Measurements from ENCODE around the gene RYR2.

Gene RYR2

DNA sequence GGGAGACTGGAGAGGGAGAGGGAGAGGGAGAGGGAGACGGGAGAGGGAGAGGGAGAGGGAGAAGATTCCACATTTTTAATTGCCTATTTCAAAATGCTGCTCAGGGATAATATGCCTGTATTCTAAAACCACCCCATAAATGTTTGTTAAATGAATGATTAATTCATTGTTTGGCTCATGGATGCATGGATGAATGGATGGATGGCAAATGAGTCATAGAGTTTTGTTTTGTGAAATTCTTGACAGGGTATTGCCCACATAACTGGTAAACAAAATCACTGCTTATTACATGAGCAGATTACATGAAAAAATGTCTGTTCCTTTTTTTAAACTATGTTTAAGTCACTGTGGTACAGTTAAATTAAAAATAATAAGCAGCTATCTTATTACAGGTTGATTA is 628.3 kb downstream of the RYR2 start:
- DNase-seq (ENCODE audit: low read depth in 2 of 2): no peak

DNA sequence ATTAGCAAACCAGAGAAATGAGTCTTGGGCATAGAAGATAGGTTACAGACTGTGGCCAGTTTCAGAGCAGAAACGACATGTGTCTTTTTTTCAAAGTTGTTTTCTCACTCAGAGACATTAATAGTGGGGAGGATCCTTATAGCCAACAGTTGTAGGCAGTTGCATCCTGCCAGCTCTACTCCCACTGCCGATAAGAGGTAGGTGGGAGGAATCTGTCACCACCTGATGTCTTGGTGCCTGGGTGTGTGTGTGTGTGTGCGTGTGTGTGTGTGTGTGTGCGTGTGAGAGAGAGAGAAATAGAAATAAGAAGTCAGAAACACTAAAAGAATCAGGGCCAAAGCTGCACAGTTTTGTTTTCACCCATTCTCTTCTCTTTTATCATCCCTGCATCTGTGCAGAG is 629.3 kb downstream of the RYR2 start:
- no peak for DNase-seq (ENCODE audit: low read depth in 2 of 2)

DNA sequence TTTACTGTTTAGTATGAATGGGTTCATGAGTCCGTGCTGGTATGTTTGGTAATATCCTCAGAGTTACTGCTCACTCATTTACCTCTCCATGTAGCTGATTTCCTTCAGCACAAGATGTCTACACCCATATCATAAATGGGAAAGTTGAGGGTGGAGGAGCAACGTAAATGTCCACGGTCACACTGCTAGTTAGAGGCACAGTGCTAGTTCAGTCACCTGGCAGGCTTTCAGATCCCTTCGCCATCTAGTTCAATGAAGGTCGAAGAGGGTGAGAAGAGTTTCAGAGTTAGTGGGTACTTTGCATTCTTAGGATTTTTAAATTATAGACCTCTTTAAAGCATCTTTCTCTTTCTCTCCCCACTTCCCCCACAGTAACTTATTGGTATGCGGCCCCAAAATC is 630.0 kb downstream of the RYR2 start:
- DNase-seq (ENCODE audit: low read depth in 2 of 2): no peak

DNA sequence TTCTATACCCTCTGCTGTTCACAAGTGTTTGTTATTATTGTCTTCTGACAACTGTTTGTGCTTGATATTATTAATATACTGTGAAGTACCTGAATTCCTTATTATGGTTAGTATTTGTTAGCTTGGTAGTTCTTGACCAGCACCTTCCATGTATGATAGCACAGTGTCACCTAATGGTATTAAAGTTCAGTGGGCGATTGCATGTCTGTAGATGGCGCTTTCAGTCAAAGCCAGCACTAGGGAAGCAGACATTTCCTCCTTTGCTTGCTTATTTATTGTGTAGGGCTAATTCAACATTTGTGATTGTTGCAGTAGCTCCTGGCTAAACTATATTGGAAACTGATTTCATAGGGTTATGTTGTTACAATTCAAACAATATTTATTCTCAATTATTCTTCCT is 630.8 kb downstream of the RYR2 start:
- no peak for DNase-seq (ENCODE audit: low read depth in 2 of 2)

DNA sequence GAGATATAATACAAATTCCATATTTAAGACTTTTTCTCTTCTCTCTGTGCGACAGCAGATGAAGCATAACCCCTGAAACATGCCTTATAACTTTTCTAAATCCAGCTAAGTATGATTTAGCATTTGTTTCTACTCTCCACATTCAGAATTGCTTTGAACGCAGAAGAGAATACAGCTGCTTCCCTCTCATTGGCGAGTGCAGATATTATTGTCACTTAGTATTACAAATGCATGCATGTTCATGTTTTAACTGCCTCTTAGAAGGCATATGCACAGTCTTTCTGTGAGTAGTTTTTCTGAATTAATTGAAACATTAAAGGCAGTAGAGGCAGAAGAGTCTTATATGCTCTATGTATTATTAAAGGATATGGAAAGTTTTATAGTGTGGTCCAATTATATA is 631.6 kb downstream of the RYR2 start:
- no peak for DNase-seq (ENCODE audit: low read depth in 2 of 2)

DNA sequence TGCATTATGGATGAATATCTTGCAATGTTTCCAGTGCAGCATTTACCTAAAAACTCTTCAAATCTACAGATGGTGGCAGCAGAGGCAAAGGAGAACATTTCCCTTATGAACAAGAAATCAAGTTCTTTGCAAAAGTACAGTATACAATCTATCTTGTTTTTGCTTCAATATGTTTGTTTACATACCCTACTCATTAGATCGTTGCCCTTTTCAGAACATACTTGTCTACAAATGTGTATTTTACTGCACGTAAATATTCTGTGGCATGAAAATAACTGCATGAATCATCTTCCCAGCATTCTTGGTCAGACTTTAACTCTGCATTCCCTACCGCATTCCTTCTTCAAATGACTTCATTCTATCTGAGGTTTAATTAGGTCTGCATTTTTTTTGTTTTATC is 636.0 kb downstream of the RYR2 start:
- DNase-seq (ENCODE audit: low read depth in 2 of 2): no peak

DNA sequence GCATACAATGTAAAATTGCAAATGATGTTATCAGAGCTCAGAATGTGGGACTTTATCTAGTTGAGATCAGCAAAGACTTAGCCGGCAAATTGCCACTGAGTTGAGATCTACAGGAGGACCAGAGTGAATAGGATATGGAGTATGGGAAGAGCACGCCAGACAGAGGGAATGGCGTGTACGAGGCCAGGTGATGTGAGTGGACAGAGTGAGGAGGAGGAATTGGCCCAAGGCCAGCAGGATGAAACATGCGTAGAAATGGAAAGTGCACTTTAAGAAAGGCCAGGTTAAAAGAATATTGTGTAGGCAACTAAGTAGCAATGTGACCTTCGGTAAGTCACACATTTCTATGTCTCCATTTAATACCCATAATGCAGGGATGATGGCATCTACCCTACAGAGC is 637.7 kb downstream of the RYR2 start:
- no peak for DNase-seq (ENCODE audit: low read depth in 2 of 2)

DNA sequence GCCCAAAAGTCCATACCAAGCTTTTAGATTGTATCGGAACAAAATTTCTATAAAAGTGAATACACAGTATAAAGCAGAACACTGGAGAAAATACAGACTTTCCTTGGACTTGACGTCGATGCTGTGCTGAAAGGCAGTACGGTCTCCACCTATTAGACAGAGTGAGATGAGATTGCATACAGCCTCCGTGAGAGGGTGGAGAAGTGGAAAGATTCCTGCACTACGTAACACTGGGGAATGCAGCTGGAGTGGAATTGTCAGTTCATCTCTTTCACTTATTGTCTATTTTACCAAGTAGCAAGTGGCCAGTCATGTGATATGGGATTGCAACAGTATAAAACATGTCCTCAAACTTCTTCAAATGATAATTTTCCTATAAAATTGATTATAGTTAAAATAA is 639.2 kb downstream of the RYR2 start:
- no peak for DNase-seq (ENCODE audit: low read depth in 2 of 2)

DNA sequence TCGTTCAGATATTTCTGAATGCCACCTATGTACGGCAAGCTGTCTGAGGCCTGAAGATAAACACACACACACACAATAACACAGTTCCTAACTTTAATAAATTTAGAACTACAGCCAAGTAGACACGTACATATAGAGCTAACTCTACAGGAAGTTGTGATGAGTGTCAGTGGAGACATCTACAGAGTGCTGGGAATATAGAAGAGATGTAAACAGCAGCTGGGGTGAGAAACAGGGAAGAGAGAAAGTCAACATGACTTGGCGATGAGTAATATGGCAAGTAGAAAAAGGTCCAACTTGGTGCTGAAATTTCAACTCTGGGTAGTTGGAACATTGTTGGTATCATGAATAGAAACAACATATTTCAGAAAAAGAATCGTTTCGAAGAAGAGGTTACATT is 642.3 kb downstream of the RYR2 start:
- DNase-seq (ENCODE audit: low read depth in 2 of 2): no peak

DNA sequence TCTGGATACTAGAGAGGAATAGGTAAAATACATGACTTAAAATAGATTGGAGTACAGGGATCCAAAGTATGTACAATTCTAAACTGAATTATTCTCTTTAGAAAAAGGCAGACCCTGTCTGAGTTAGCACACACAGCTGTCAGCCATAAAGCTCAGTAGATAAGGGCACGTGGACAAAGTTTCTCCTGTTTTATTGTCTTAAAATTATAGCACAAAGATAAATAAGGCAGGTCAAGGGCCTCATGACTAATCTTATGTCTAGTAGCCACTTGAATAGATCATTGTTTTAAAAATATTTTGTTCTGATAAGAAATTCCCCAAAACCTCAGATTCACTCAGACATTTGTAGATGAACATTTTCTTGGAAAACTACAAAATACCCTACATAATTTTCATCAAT is 643.6 kb downstream of the RYR2 start:
- DNase-seq (ENCODE audit: low read depth in 2 of 2): no peak

DNA sequence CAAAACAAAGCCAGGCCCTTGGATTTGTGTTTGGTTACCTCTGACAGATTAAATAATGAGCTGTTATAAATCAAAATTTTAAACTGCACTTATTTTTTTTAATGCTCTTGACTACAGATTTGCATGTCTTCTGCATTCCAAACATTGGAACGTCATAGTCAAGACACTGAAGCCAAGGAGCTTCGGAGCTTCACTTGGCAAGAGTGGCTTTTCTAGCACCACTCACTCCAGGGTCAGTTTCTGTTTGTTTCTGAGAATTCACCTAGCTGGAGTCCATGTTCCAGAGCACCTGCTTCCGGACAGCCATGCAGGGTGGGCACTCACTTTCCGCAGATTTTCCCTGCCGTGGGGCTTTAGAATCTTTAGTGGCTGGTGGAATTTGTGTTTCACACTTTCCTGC is 645.8 kb downstream of the RYR2 start:
- DNase-seq (ENCODE audit: low read depth in 2 of 2): no peak

DNA sequence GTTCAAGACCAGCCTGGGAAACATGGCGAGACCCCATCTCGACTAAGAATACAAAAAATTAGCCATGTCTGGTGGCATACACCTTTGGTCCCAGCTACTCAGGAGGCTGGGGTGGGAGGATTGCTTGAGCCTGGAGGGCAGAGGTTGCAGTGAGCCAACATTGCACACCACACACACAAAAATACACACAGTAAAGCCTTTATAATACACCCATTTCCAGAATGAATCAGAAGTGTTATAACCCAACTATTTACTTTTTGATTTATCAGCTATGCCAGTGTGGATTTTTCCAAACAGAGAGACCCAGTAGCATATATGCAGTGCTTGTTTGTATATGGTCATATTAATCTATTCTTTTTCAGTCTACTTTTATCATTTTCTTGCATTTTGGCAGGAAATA is 648.7 kb downstream of the RYR2 start:
- no peak for DNase-seq (ENCODE audit: low read depth in 2 of 2)

DNA sequence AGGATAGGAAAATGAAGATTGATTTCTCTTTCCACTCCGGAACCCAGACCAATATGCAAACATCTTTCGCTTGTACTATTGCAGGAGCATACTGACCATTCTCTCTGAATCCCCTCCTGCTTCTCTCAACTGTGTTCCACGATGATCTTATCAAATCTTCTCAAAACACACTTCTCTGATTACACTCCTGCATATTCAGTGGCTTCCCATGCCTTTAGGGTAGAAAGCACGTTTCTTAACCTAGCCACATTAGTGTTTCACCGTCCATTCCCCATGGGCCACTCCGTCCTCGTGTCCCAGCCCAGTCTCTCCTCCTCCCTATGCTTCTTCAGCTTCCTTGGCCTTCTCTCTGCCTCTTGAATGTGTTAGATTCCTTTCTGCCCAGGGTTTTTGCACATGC is 650.3 kb downstream of the RYR2 start:
- DNase-seq (ENCODE audit: low read depth in 2 of 2): no peak

DNA sequence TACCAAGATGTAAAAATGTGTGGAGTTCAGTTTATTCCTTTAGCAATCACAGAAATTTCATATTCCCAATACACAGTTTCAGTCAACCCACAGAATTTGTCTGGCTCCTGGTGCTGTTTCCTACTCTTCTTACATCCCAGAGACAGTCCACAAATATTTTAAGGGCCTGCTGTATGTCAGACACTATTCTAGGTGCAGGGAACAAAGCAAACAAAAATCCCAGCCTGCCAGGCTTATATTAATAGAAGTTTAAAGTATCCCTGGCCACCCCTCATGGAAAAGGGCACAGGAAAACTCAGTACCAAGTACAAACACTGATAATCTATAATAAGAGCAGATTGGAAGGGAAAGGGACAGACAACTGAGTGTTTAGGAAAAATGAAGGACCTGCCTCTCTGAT is 653.9 kb downstream of the RYR2 start:
- DNase-seq (ENCODE audit: low read depth in 2 of 2): no peak

DNA sequence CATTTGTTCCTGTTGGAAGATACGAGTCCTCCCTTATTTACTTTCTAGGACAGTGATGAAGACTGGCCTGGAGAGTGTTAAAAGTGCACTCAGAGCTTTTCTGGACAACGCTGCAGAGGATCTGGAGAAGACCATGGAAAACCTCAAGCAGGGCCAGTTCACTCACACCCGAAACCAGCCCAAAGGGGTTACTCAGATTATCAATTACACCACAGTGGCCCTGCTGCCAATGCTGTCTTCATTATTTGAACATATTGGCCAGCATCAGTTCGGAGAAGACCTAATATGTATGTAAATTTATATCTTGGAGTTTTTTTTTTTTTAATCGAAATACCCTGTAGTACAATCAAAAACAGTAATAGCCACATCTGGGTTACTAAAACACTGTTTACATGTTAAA is 658.2 kb downstream of the RYR2 start:
- no peak for DNase-seq (ENCODE audit: low read depth in 2 of 2)

DNA sequence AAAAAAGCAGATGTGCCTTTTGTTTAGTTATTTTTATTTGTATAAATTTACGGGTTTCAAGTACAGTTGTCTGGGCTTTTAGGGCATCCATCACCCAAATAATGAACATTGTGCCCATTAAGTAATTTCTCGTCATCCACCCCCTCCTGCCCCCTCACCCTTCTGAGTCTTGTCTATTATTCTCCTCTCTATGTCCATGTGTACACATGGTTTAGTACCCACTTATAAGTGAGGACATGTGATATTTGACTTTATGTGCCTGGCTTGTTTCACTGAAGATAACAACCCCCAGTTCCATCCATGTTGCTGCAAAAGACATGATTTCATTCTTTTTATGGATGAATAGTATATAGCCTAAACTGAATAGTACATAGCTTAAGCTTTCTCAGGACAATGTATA is 659.5 kb downstream of the RYR2 start:
- no peak for DNase-seq (ENCODE audit: low read depth in 2 of 2)

DNA sequence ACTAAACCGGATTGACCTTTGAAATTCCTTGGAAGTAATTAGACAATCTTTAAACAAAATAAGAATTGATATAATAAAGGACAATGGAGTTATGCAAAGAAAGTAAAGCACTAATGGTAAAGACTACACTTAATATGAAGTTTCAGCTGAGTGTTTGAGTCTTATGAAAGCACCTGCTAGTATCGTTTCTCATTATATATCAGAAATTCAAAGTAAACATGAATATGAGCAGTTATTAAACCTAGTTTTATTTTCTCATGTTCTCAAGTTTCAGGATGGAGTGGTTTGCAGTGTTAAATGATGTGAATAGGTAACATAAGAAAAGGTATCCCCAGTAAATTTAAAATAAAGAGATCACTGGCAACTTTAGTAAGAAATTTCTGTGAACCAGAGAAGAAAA is 660.2 kb downstream of the RYR2 start:
- DNase-seq (ENCODE audit: low read depth in 2 of 2): no peak

DNA sequence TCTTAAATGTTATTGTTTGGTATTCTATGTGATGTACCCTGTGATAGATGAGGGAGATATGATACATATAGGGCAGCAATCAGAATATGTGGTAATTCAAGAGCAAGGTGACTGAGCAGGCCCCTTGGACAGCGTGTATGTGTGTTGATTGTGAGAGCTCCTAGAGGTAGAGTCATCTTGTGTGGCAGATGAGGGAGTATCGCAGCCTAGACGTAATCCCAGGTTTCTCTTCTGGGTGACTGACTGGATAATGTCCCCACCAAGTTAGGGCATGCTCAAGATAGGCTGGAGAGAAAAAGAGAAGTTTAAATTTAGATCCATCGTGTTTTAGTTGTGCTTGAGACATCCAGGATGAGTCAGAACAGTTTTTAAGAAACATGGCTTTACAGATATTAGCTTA is 663.5 kb downstream of the RYR2 start:
- no peak for DNase-seq (ENCODE audit: low read depth in 2 of 2)

DNA sequence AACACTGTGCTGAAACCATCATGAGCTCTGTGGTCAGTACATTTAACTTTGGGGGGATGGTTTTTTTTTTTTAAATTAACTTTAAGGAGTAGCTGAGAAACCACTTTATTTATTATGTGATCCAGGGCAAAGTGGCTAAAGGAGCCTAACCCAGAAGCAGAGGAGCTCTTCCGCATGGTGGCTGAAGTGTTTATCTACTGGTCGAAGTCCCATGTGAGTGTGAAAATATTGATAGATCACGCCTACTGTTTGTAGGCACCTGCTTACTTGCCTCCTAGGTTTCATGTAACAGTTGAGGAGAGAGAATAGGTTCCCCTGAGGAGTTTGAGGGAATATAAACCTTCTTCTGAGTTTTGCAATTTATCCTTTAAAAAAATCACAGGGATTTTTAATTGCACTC is 667.4 kb downstream of the RYR2 start:
- no peak for DNase-seq (ENCODE audit: low read depth in 2 of 2)

DNA sequence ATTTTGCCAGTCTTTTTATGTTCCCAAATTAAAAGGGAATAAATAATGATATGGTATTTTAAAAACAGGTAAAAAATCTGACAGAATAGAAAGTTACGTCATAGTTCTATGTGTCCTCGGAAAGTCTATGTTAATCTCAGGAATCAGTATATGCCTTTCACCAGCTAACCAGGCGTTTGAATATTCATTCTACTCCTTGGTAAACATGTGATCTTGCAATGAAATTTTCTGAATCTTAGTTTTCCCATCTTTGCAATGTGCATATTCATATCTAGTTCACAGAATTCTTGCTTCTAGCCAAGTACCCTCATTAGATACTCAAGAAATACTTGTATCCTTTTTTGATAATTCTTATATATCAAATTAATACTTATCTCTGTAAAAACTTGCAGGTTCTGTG is 669.3 kb downstream of the RYR2 start:
- no peak for DNase-seq (ENCODE audit: low read depth in 2 of 2)

DNA sequence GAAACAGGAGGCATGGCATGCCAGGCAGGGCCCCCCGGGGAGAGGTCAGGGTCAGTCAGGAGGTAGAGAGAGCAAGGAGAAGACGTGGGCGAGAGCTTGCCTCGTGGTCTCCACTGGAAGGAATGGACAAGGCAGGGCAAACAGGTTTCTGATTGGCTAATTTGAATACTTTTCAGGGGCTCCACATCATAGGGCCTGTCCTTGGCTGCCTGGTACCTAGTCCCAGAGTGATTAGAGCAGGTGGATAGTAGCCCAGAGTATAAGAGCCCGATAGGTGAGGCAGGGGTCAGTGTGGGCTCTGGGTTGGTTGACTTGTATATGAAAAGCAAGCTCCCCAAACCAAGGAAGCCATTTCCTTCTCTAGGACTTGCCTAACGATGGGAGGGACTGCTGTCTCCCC is 670.1 kb downstream of the RYR2 start:
- DNase-seq (ENCODE audit: low read depth in 2 of 2): no peak

DNA sequence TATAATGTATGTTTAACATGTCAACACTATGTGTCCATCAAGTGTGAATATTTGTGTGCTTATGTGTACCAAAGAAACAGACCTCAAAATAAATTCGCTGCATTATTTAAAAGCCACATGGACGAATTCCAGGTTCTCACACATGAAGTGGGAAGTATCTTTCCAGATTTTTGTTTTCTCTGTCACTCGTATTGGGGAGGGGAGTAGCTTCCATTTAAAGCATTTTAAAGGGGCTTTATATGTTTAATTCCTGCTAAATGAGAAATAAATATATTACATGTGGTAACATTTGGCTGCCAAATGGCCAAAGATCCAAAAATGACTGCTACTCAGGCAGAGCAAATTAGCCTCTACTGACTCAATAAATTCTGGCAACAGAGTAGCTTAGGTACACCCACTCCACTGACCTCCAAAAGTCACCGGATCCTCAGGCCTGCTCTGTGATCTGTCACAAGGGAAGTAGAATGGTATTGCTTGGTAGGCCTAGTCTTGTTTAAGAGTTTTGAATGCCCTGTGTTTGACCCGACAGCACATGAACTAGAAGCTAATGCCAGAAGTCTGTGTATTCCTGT is 670.7 kb downstream of the RYR2 start:
- DNase-seq (ENCODE audit: low read depth in 2 of 2): no peak

DNA sequence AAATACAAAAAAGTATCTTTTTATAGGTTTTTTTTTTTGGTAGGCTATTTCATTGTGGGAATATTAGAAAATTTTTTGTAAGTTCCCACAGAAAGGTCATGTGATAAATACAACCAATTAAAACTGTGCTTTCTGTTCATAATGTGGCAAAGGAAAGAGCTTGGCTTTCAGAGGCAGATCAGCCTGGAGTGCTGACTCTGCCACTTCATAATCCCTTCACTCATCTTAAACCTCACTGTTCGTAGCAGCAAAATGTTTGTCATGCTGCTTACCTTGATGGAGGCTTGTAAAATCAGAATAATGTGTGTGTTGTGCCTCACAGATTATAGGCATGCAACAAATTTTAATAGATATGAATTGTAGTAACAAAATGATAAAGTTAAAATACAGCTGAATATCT is 671.9 kb downstream of the RYR2 start:
- no peak for DNase-seq (ENCODE audit: low read depth in 2 of 2)

DNA sequence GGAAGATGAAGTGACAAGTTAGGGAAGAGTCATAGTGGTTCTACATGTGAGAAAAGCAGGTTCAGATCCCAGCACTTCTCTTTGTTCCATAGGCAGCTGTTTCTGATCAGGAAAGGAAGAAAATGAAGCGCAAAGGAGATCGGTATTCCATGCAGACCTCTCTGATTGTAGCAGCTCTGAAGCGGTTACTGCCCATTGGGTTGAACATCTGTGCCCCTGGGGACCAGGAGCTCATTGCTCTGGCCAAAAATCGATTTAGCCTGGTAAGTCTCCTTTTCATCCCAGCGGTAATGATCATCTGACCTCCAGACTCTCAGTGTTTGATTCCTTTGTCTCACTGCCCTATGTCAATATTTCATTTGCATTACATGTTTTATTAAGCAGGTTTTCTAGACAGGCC is 675.1 kb downstream of the RYR2 start:
- no peak for DNase-seq (ENCODE audit: low read depth in 2 of 2)

DNA sequence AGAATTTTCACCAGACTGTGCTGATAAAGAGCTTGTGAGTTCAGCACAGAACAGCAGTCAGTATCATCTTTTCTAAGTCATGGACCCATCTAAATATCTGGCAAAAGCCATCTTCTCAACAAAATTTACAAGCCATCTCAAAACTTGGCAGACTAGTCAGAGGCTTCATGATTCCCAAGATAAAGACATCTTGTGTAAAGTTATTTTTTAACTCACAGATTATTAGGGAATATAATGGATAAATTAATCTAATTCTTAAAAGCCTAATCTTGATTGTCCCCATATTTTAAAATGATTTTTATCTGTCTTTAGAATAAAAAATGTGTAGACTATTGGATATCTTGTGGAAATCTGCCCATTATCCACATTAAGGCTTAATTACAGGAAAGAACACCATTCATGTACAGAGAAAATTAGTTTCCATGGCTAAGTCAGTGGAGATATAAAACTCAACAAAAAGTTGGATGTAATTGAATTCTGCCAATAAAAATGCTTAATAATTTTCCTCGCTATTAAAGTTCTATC is 688.9 kb downstream of the RYR2 start:
- no peak for DNase-seq (ENCODE audit: low read depth in 2 of 2)
